Suppressor macrophage treated with lipopolysaccharide for 1 hour (primary cell): ENCODE data around the gene KLHL11.
A peak's percentile ranks its signal among the peaks of the same experiment; 100 is the strongest.
"Not testable (repeated sequence)": the region's sequence is repeated elsewhere in the genome, so short reads cannot be mapped to it uniquely, and the experiment has no call there.

ENCODE experiments used
- DNase-seq, 3 donors: peaks; one replicate each; pipeline ENCODE4 v3.0.0-alpha.2; 2020 to 2022

The KLHL11 gene

GRCh38 chr17:41836550-41837196, 28.6 kb downstream of the KLHL11 start:
- DNase-seq = no peak

- DNase-seq = peak; percentile 27 to 80 (median 59)
These were observed 29.2 kb downstream of the KLHL11 start, which contains the start of gene NT5C3B for GRCh38 chr17:41835800-41836549. Gene NT5C3B, minus strand, starts transcription at chr17:41836232. Its CDS starts 39 bp downstream, at chr17:41836193.

GRCh38 chr17:41835214-41835799, 29.9 kb downstream of the KLHL11 start:
- peak; percentile 49 to 56 (median 56) for DNase-seq

GRCh38 chr17:41829961-41830360, 35.3 kb downstream of the KLHL11 start:
- DNase-seq = not testable (repeated sequence)

- no peak for DNase-seq
These were observed 39.9 kb downstream of the KLHL11 start for GRCh38 chr17:41825175-41825845.

- DNase-seq = no peak
These were observed 41.1 kb downstream of the KLHL11 start for GRCh38 chr17:41824086-41824485.

GRCh38 chr17:41823580-41823979, 41.6 kb downstream of the KLHL11 start:
- DNase-seq = no peak

- DNase-seq = no peak
These were observed 42.1 kb downstream of the KLHL11 start for GRCh38 chr17:41823141-41823524.

- no peak for DNase-seq
These were observed 42.7 kb downstream of the KLHL11 start for GRCh38 chr17:41822216-41823140.

GRCh38 chr17:41821776-41822175, 43.4 kb downstream of the KLHL11 start:
- DNase-seq = no peak

GRCh38 chr17:41818024-41818423, 47.2 kb downstream of the KLHL11 start:
- no peak for DNase-seq

GRCh38 chr17:41816637-41817320, 48.4 kb downstream of the KLHL11 start:
- no peak for DNase-seq

GRCh38 chr17:41814195-41814594, 51.0 kb downstream of the KLHL11 start:
- no peak for DNase-seq

GRCh38 chr17:41813699-41814124, 51.5 kb downstream of the KLHL11 start:
- no peak for DNase-seq

GRCh38 chr17:41813152-41813680, 52.0 kb downstream of the KLHL11 start:
- DNase-seq = no peak

GRCh38 chr17:41812381-41813151, 52.7 kb downstream of the KLHL11 start, which contains the start of gene FKBP10:
Gene FKBP10, plus strand, starts transcription at chr17:41813004. Its CDS starts 31 bp downstream, at chr17:41813035.
- no peak for DNase-seq

GRCh38 chr17:41811549-41812380, 53.5 kb downstream of the KLHL11 start, which contains the start of gene P3H4:
Gene P3H4, minus strand, starts transcription at chr17:41811949. Its CDS starts 34 bp downstream, at chr17:41811915.
- peak; percentile 66 to 84 (median 71) for DNase-seq

GRCh38 chr17:41810659-41811548, 54.3 kb downstream of the KLHL11 start:
- no peak for DNase-seq
